ENCODE measurements around the gene SH3RF3. TPM values are rescaled to one million over a fixed set of nuclear protein-coding genes. Genes with fewer than 3 reads are reported as not detected.

Gene SH3RF3
- polyA plus RNA-seq, 1 of the 3 experiments (the other 2 are of a cell fraction) = 1.9 TPM

GRCh38 chr2:109188898-109189297 lies 59.9 kb downstream of the SH3RF3 start:
- no peaks in the 10 kb centered on the region for H3K36me3 ChIP-seq (replicated peaks in 1 of 2; ENCODE audit: control insufficient read depth in 1 of 2, insufficient read depth in 2 of 2, low read length in 1 of 2)
- no peaks in the 10 kb centered on the region for H3K27me3 ChIP-seq (ENCODE audit: insufficient read depth)
- no peak overlapping the region for H3K4me3 ChIP-seq (ENCODE audit: low read depth in 2 of 2, low read length in 1 of 2)
- H3K9me3 ChIP-seq = no peaks in the 10 kb centered on the region
- H3K4me1 ChIP-seq (ENCODE audit: control insufficient read depth in 1 of 2, insufficient read depth in 2 of 2, low read depth in 1 of 2, low read length in 1 of 2) = peaks cover 5 to 30% of the 10 kb centered on the region in 2 experiments; a peak in 2 of 4 replicates
- DNase-seq = no peak
- TF ChIP-seq RFX5 (IDR thresholded peaks at IDR 0.05; ENCODE audit: low read length) = no peak
- TF ChIP-seq YY1 (IDR thresholded peaks at IDR 0.05; ENCODE audit: low read depth) = no peak
- no peak for TF ChIP-seq RAD21 (IDR thresholded peaks at IDR 0.05; ENCODE audit: low read length)
- no peak for TF ChIP-seq SMC3 (IDR thresholded peaks at IDR 0.05; ENCODE audit: low read depth, low read length)
- TF ChIP-seq POLR2AphosphoS5 (IDR thresholded peaks at IDR 0.05; ENCODE audit: low read depth, low read length) = no peak
- no peak for TF ChIP-seq USF2 (IDR thresholded peaks at IDR 0.05; ENCODE audit: borderline replicate concordance, low read depth, low read length)
- no peak for TF ChIP-seq CTCF (IDR thresholded peaks at IDR 0.05)
- TF ChIP-seq REST (IDR thresholded peaks at IDR 0.05; ENCODE audit: low read depth, low read length) = no peak
- no peak overlapping the region for H2AFZ ChIP-seq (ENCODE audit: low read depth)
- H3F3A ChIP-seq (replicated peaks; ENCODE audit: insufficient read depth) = peaks cover 12% of the 10 kb centered on the region
- H3K9ac ChIP-seq = no peak overlapping the region
- H3K27ac ChIP-seq (ENCODE audit: low read depth in 2 of 2, low read length in 1 of 2) = no peak overlapping the region
- H4K20me1 ChIP-seq (ENCODE audit: insufficient read depth) = peaks cover 11% of the 10 kb centered on the region
- ChIA-PET POLR2A (no interaction called here), CTCF (no interaction called here)
- no peaks in the 10 kb centered on the region for H3K9me2 ChIP-seq
- peaks cover 44% of the 10 kb centered on the region; the same call in 1 of the 2 replicates for H3K79me2 ChIP-seq (ENCODE audit: insufficient read depth)
- H3K4me2 ChIP-seq = no peak overlapping the region
- WGBS (ENCODE audit: low lambda C conversion rate) = 75% methylated on average over 4 of the region's 4 CpGs

- no peak for TF ChIP-seq MEF2A (IDR thresholded peaks at IDR 0.05; ENCODE audit: borderline replicate concordance, low read depth)
- no peak for TF ChIP-seq GABPA (IDR thresholded peaks at IDR 0.05; ENCODE audit: low read depth)
- no peak for TF ChIP-seq JUND (IDR thresholded peaks at IDR 0.05)
- no peak for TF ChIP-seq EZH2phosphoT487 (IDR thresholded peaks at IDR 0.05; ENCODE audit: borderline replicate concordance, low read depth)
- TF ChIP-seq RCOR1 (IDR thresholded peaks at IDR 0.05; ENCODE audit: low read length) = no peak
- H2AFZ ChIP-seq (ENCODE audit: low read depth) = no peak overlapping the region
- peaks cover 40% of the 10 kb centered on the region; the same call in 1 of the 2 replicates for H3K79me2 ChIP-seq (ENCODE audit: insufficient read depth)
- H3K4me2 ChIP-seq = no peak overlapping the region
- H3K27me3 ChIP-seq (ENCODE audit: insufficient read depth) = no peaks in the 10 kb centered on the region
- H3F3A ChIP-seq (replicated peaks; ENCODE audit: insufficient read depth) = peaks cover 12% of the 10 kb centered on the region
- ChIA-PET POLR2A (no interaction called here), CTCF (no interaction called here)
- H3K27ac ChIP-seq (ENCODE audit: low read depth in 2 of 2, low read length in 1 of 2) = no peak overlapping the region
- H3K4me3 ChIP-seq (ENCODE audit: low read depth in 2 of 2, low read length in 1 of 2) = no peak overlapping the region
- H3K4me1 ChIP-seq (ENCODE audit: control insufficient read depth in 1 of 2, insufficient read depth in 2 of 2, low read depth in 1 of 2, low read length in 1 of 2) = peaks cover 5 to 32% of the 10 kb centered on the region in 2 experiments; a peak in 2 of 4 replicates
- H4K20me1 ChIP-seq (ENCODE audit: insufficient read depth) = peaks cover 7% of the 10 kb centered on the region; the same call in 1 of the 2 replicates
- DNase-seq = no peak
- H3K9ac ChIP-seq = no peak overlapping the region
- no peaks in the 10 kb centered on the region for H3K9me3 ChIP-seq
- no peaks in the 10 kb centered on the region for H3K36me3 ChIP-seq (replicated peaks in 1 of 2; ENCODE audit: control insufficient read depth in 1 of 2, insufficient read depth in 2 of 2, low read length in 1 of 2)
- no peaks in the 10 kb centered on the region for H3K9me2 ChIP-seq
- WGBS (ENCODE audit: low lambda C conversion rate) = 80% methylated on average over 5 of the region's 5 CpGs
Observed at GRCh38 chr2:109189751-109190150, 60.7 kb downstream of the SH3RF3 start.

Data from SK-N-SH (cell line).